HEK293T (cell line): ENCODE measurements around the gene ADIPOR1.

Source experiments
- CTCF ChIA-PET: fragments of 350-600 bp; formaldehyde crosslinking; extraction: SDS; loops from one replicate; lab custom pipeline; 2021; ENCODE audit warnings: antibody characterized with exemption, inconsistent platforms; lab: Yijun Ruan, JAX
- POLR2A ChIA-PET: fragments of 350-600 bp; formaldehyde crosslinking; extraction: SDS; loops from one replicate; lab custom pipeline; 2020; ENCODE audit warnings: antibody characterized with exemption, inconsistent platforms; lab: Yijun Ruan, JAX
- DNase-seq: peaks from one replicate; pipeline ENCODE4 v3.0.0; 2012; ENCODE audit warnings: mixed read lengths; ENCODE audit errors: extremely low spot score
- ARNT ChIP-seq: fragments of 450-650 bp; IDR thresholded peaks from 2 replicates; pipeline ENCODE4 v1.6.1; 2017; ENCODE audit warnings: mild to moderate bottlenecking
- BHLHE40 ChIP-seq: fragments of 450-650 bp; IDR thresholded peaks from 2 replicates; pipeline ENCODE4 v1.6.1; 2016; ENCODE audit warnings: mild to moderate bottlenecking, moderate library complexity, borderline replicate concordance
- ELF4 ChIP-seq: fragments of 450-650 bp; IDR thresholded peaks from 2 replicates; pipeline ENCODE4 v1.6.1; 2017; ENCODE audit warnings: antibody characterized with exemption
- FOXA1 ChIP-seq: fragments of 450-650 bp; IDR thresholded peaks from 2 replicates; pipeline ENCODE4 v1.6.1; 2016; ENCODE audit warnings: mild to moderate bottlenecking
- FOXK2 ChIP-seq: fragments of 450-650 bp; IDR thresholded peaks from 2 replicates; pipeline ENCODE4 v1.6.1; 2016; ENCODE audit warnings: mild to moderate bottlenecking
- HDGF ChIP-seq: fragments of 450-650 bp; IDR thresholded peaks from 2 replicates; pipeline ENCODE4 v1.6.1; 2017; ENCODE audit warnings: antibody characterized with exemption, borderline replicate concordance
- L3MBTL2 ChIP-seq: fragments of 450-650 bp; conservative IDR thresholded peaks from 2 replicates; pipeline ENCODE4 v1.6.1; 2016; ENCODE audit warnings: mild to moderate bottlenecking
- NFRKB ChIP-seq: fragments of 450-650 bp; IDR thresholded peaks from 2 replicates; pipeline ENCODE4 v1.6.1; 2016; ENCODE audit warnings: mild to moderate bottlenecking, moderate library complexity
- PKNOX1 ChIP-seq: fragments of 450-650 bp; IDR thresholded peaks from 2 replicates; pipeline ENCODE4 v1.6.1; 2016
- SUZ12 ChIP-seq: fragments of 450-650 bp; IDR thresholded peaks from 2 replicates; pipeline ENCODE4 v1.6.1; 2016; ENCODE audit warnings: mild to moderate bottlenecking
- TARDBP ChIP-seq: fragments of 450-650 bp; IDR thresholded peaks from 2 replicates; pipeline ENCODE4 v1.6.1; 2016
- ZNF384 ChIP-seq: fragments of 450-650 bp; IDR thresholded peaks from 2 replicates; pipeline ENCODE4 v1.6.1; 2016

ADIPOR1 gene

GRCh38 chr1:202901555-202901954 is 56.6 kb downstream of the ADIPOR1 start:
- POLR2A ChIA-PET: no interaction called here
- CTCF ChIA-PET: no interaction called here
- TF ChIP-seq BHLHE40 (no peak), HDGF (no peak), ARNT (no peak), L3MBTL2 (no peak)
- no peak for DNase-seq

- ChIA-PET POLR2A (no interaction called here), CTCF (no interaction called here)
- TF ChIP-seq SUZ12 (no peak), L3MBTL2 (no peak), TARDBP (no peak), ARNT (no peak), PKNOX1 (no peak), NFRKB (no peak), ZNF384 (no peak), ELF4 (no peak), BHLHE40 (no peak), HDGF (no peak), FOXA1 (no peak), FOXK2 (no peak)
- DNase-seq: no peak
Measured at GRCh38 chr1:202892501-202892900, 65.6 kb downstream of the ADIPOR1 start.
